ENCODE data around the gene ZNF776.
"Not testable (repeated sequence)": the region's sequence is repeated elsewhere in the genome, so short reads cannot be mapped to it uniquely, and the experiment has no call there.

Gene ZNF776

GRCh38 chr19:57789288-57789687 lies 42.7 kb downstream of the ZNF776 start:
- Histone ChIP-seq H3K36me3 (ENCODE audit: insufficient read depth, low read length) (peaks cover 45% of the 10 kb centered on the region), H3K4me1 (ENCODE audit: insufficient read depth, low read length) (no peaks in the 10 kb centered on the region), H3K27me3 (ENCODE audit: insufficient read depth, low read length) (no peaks in the 10 kb centered on the region), H3K4me3 (ENCODE audit: low read length) (no peak overlapping the region), H2AFZ (ENCODE audit: low read depth, low read length) (no peak overlapping the region), H3K9me3 (ENCODE audit: low read length) (peaks cover 51% of the 10 kb centered on the region)

GRCh38 chr19:57796580-57796979 lies 50.0 kb downstream of the ZNF776 start:
- not testable (repeated sequence) for H3K27me3 ChIP-seq (ENCODE audit: insufficient read depth, low read length); H3K9me3 ChIP-seq (ENCODE audit: low read length); H2AFZ ChIP-seq (ENCODE audit: low read depth, low read length); H3K4me3 ChIP-seq (ENCODE audit: low read length); H3K4me1 ChIP-seq (ENCODE audit: insufficient read depth, low read length)
- H3K36me3 ChIP-seq (ENCODE audit: insufficient read depth, low read length) = peaks cover 19% of the 10 kb centered on the region

GRCh38 chr19:57800696-57801095 lies 54.1 kb downstream of the ZNF776 start:
- Histone ChIP-seq H2AFZ (ENCODE audit: low read depth, low read length) (no peak overlapping the region), H3K4me1 (ENCODE audit: insufficient read depth, low read length) (peaks cover 12% of the 10 kb centered on the region), H3K27me3 (ENCODE audit: insufficient read depth, low read length) (no peaks in the 10 kb centered on the region), H3K36me3 (ENCODE audit: insufficient read depth, low read length) (peaks cover 12% of the 10 kb centered on the region), H3K9me3 (ENCODE audit: low read length) (peaks cover 1% of the 10 kb centered on the region), H3K4me3 (ENCODE audit: low read length) (no peak overlapping the region)

GRCh38 chr19:57802269-57802668 lies 55.7 kb downstream of the ZNF776 start:
- no peak overlapping the region for H3K4me3 ChIP-seq (ENCODE audit: low read length)
- H3K4me1 ChIP-seq (ENCODE audit: insufficient read depth, low read length) = peaks cover 12% of the 10 kb centered on the region
- no peaks in the 10 kb centered on the region for H3K27me3 ChIP-seq (ENCODE audit: insufficient read depth, low read length)
- peaks cover 9% of the 10 kb centered on the region for H3K36me3 ChIP-seq (ENCODE audit: insufficient read depth, low read length)
- no peak overlapping the region for H2AFZ ChIP-seq (ENCODE audit: low read depth, low read length)
- H3K9me3 ChIP-seq (ENCODE audit: low read length) = no peaks in the 10 kb centered on the region

GRCh38 chr19:57803265-57803593 lies 56.6 kb downstream of the ZNF776 start:
- Histone ChIP-seq H3K27me3 (ENCODE audit: insufficient read depth, low read length) (no peaks in the 10 kb centered on the region), H3K4me3 (ENCODE audit: low read length) (peak overlapping the region; percentile 61), H2AFZ (ENCODE audit: low read depth, low read length) (peak overlapping the region; percentile 95), H3K4me1 (ENCODE audit: insufficient read depth, low read length) (peaks cover 12% of the 10 kb centered on the region), H3K9me3 (ENCODE audit: low read length) (no peaks in the 10 kb centered on the region), H3K36me3 (ENCODE audit: insufficient read depth, low read length) (peaks cover 17% of the 10 kb centered on the region)

GRCh38 chr19:57803594-57804325 lies 57.1 kb downstream of the ZNF776 start:
- H3K27me3 ChIP-seq (ENCODE audit: insufficient read depth, low read length) = no peaks in the 10 kb centered on the region

GRCh38 chr19:57807541-57807940 lies 60.9 kb downstream of the ZNF776 start:
- no peak overlapping the region for H2AFZ ChIP-seq (ENCODE audit: low read depth, low read length)
- no peaks in the 10 kb centered on the region for H3K27me3 ChIP-seq (ENCODE audit: insufficient read depth, low read length)
- peaks cover 12% of the 10 kb centered on the region for H3K4me1 ChIP-seq (ENCODE audit: insufficient read depth, low read length)
- no peaks in the 10 kb centered on the region for H3K9me3 ChIP-seq (ENCODE audit: low read length)
- peaks cover 25% of the 10 kb centered on the region for H3K36me3 ChIP-seq (ENCODE audit: insufficient read depth, low read length)
- H3K4me3 ChIP-seq (ENCODE audit: low read length) = no peak overlapping the region

More at GRCh38 chr19:57803594-57804325, 57.1 kb downstream of the ZNF776 start:
- H3K4me3 ChIP-seq (ENCODE audit: low read length) = peak overlapping the region; percentile 61
- H3K4me1 ChIP-seq (ENCODE audit: insufficient read depth, low read length) = peaks cover 12% of the 10 kb centered on the region
- peaks cover 21% of the 10 kb centered on the region for H3K36me3 ChIP-seq (ENCODE audit: insufficient read depth, low read length)
- H3K9me3 ChIP-seq (ENCODE audit: low read length) = no peaks in the 10 kb centered on the region
- peak overlapping the region; percentile 95 for H2AFZ ChIP-seq (ENCODE audit: low read depth, low read length)

All from neuron (in vitro differentiated cells).